HG03196 (cell line): Measurements from ENCODE around the gene TCEAL4.

Experiments
- ATAC-seq: cut with Tn5 transposase; IDR thresholded peaks from one replicate; pipeline ENCODE4 v1.9.1; 2021; ENCODE audit not compliant: unreplicated experiment

Gene TCEAL4

GRCh38 chrX:103585411-103586313, at the start of gene TCEAL4:
TSS of gene TCEAL4 (plus strand) at chrX:103585515. CDS start at chrX:103586676, 1,161 bp downstream.
- ATAC-seq, result peak; percentile 90

DNA sequence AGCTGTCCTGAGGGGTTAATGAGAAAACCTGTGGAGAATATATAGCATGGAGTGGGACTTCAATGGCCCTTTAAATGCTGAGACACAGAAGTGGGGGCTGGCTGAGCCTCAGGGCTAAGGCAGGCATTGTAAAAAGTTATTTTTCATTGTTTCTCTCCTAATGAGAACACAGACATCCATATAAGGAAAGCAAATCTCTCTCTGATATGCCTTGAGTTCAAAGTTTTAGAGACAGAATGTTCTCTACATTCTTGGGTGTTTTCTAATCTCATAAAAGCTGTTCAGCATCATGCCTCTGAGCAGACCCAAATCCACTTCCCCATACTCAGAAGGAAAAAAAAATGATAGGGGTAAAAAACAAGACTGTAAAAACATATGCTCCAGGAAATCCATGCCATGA, 49.2 kb upstream of the TCEAL4 start:
- ATAC-seq, result no peak

GRCh38 chrX:103536732-103537131, 48.6 kb upstream of the TCEAL4 start:
- ATAC-seq, result no peak

DNA sequence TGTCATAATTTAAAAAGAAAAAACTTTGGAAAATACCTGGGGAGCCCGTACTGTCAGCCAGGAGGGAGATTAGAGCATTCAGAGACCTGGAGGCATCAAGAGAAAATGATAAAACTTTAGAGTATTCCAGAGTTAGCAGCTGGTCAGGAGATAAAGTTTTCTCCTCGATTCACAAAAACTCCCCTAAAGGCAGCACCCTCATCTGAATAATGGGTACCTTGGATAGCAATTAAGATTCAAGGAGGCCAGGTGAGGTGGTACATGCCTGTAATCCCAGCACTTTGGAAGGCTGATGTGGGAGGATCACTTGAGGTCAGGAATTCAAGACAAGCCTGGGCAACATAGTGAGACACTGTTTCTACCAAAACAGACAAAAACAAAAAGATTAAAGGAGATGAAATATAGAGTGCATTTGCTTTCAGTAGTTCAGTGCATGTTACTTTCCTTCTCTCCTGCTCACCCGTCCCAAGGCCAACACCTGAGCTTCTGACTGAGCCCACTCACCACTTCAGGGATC, 47.4 kb upstream of the TCEAL4 start:
- no peak for ATAC-seq

DNA sequence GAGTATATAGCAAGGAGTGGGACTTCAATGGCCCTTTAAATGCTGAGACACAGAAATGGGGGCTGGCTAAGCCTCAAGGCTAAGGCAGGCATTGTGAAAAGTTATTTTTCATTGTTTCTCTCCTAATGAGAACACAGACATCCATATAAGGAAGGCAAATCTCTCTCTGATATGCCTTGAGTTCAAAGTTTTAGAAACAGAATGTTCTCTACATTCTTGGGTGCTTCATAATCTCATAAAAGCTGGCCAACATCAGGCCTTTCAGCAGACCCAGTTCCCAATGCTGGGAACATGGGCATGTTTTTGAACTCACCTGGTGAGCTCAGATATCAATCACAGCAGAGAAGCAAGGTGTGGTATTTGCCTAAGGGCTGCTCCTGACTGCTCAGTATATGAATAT, 46.6 kb upstream of the TCEAL4 start:
- ATAC-seq, result no peak

GRCh38 chrX:103539695-103540094, 45.6 kb upstream of the TCEAL4 start:
- ATAC-seq, result no peak

DNA sequence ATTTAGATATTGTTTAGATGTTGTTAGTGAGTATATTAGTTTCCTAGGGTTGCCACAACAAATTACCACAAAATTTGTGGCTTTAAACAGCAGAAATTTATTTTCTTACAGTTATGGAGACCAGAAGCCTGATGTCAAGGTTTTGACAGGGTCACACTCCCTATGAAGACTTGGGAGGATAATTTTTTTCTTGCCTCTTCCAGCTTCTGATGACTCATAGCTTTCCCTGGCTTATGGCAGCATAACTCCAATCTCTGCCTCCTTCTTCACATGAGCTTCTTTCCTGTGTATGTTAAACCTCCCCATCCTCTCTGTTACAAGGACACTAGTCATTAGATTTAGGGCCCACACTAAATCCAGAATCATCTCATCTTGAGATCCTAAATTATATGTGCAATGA, 45.2 kb upstream of the TCEAL4 start:
- no peak for ATAC-seq

DNA sequence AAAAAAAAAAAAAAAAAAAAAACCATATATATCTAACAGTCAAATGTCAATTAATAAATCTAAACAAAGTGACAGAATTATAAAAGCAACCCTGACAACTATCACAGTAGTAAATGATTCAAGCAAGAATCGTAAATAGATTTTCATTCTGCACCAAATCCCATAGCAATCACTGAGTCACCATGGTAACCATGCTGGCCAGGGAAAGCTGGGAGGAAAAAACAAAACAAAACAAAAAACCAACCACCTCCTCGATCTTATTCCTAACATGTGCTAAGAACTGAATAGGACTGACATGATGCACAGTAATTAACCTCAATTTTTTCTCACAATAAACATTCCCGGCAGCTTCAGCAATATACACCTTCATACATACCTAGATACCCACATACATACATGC, 35.4 kb upstream of the TCEAL4 start:
- no peak for ATAC-seq

DNA sequence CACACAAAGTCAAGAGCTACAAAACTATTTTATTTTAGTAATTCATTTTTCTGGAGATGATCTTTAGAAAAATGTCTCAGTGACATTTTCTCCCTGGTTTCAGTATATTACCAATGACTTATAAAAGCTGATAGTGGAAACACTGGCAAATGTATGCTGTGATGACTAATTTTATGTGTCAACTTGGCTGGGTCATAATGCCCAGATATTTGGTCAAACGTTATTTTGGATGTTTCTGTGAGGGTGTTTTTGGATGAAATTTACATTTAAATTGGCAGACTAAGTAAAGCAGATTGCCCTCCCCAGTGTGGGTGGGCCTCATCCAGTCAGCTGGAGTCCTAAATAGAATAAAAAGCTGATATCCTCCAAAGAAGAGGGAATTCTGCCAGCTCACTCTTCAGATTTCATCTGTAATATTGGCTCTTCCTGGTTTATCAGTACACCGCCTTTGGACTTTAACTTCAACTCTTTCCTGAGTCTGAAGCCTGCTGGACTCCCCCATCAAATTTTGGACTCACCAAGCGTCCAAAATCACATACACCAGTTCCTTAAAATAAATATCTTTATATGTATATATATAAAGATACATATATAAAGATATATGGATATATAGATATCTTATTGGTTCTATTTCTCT, 34.8 kb upstream of the TCEAL4 start:
- ATAC-seq, result no peak

DNA sequence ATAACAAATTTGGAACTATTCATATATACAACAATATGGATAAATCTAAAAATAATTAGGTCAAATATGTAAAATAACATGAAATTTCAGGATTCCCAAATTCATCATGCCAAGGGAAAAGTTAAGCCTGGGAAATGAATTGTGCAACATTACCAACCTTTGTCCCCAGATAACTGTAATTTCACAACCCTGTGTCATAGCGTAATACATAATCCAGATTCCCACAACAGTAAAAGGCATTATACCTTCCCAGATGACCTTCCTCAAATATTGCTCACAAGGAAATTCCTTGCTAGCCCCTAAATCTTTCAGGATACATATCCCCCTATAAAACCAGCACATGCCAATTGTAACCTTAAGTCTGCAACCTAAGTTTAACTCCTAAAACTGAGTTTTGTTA, 33.1 kb upstream of the TCEAL4 start:
- ATAC-seq, result no peak

DNA sequence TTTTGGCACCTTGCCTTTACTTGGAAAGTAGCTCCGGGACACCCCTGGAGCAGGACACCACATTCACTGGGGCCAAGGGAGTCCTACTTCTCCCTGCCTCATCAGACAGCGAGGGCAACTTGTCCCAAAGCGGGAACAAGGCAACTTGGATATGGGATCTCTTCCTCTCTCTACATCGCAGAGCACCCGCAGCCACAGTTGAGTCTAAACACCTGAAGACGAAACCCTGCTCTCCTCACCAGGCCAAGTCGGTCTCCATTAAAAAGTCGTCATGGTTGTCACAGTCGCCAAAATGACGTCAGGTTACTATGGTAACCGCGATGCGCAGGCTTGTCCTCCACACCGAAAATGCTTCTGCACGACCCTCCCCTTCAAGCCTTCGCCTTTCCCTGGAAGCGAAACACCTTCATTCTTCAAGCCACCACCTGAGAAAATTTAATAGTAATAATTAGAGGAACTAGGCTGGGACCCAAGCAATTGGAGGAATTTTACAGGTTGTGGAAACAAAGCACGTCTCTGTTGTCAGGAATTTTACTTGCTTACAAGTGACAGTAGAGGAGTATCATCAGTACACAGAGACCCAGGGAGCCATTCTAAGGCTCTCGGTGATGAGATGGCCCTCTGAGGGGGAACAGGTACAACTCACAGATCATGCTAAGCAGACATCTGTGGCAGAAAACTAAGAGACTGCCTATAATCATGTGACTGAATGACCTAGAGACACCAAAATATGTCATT, 30.5 kb upstream of the TCEAL4 start:
- ATAC-seq, result peak; percentile 96

- no peak for ATAC-seq
Measured at GRCh38 chrX:103556963-103557612, 28.2 kb upstream of the TCEAL4 start.

- no peak for ATAC-seq
Measured at GRCh38 chrX:103560256-103560655, 25.1 kb upstream of the TCEAL4 start.

GRCh38 chrX:103562801-103563200, 22.5 kb upstream of the TCEAL4 start:
- ATAC-seq, result no peak

GRCh38 chrX:103565197-103565596, 20.1 kb upstream of the TCEAL4 start:
- ATAC-seq, result no peak

- ATAC-seq, result no peak
Measured at GRCh38 chrX:103565752-103566151, 19.6 kb upstream of the TCEAL4 start.

DNA sequence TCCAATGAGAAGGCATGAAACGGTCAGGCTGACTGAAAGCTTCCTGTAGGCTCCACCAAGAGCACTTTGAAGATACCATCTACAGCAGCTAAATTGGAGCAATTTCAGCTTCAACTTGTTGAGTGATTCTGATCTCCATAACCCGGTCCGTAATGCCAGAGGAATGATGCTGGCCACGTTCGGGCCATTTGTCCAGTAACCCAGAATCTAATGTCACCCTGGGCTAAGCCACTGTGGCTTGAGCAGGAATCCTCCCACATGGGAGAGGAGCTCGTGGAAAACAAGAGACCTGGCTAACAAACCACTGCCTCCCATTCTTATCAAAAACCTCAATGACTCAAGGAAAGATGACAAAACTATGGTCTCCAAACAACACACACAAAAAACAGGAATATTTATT, 14.2 kb upstream of the TCEAL4 start:
- ATAC-seq, result no peak

GRCh38 chrX:103571726-103572125, 13.6 kb upstream of the TCEAL4 start:
- ATAC-seq, result no peak

GRCh38 chrX:103573202-103573601, 12.1 kb upstream of the TCEAL4 start:
- no peak for ATAC-seq

GRCh38 chrX:103584596-103584995, 719 bp upstream of the TCEAL4 start:
- no peak for ATAC-seq

DNA sequence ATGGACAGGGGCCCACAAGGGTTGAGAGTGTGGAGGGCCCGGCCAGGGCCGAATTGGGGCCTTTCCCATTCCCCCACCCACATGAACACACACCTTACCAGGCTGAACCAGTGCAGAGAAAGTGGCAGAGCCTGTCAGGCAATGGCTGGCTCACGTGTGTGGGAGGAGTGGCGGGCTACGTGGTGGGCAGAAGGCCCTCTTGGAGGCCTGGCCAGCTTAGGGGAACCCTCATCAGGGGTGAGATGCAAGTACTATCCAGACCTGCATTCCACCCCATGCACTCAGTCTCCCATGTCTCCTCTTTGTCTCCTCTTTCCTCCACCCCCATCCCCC, 965 bp downstream of the TCEAL4 start:
- no peak for ATAC-seq
